ENCODE results near the gene MAPK8IP2. TPM values are rescaled to one million over a fixed set of nuclear protein-coding genes. Genes with fewer than 3 reads are reported as not detected.
"Not testable (repeated sequence)": the region's sequence is repeated elsewhere in the genome, so short reads cannot be mapped to it uniquely, and the experiment has no call there.

MAPK8IP2 gene
- total and polyA plus RNA-seq, 2 of the 4 experiments (the other 2 are of a cell fraction) = under 0.01 to 0.14 TPM

DNA sequence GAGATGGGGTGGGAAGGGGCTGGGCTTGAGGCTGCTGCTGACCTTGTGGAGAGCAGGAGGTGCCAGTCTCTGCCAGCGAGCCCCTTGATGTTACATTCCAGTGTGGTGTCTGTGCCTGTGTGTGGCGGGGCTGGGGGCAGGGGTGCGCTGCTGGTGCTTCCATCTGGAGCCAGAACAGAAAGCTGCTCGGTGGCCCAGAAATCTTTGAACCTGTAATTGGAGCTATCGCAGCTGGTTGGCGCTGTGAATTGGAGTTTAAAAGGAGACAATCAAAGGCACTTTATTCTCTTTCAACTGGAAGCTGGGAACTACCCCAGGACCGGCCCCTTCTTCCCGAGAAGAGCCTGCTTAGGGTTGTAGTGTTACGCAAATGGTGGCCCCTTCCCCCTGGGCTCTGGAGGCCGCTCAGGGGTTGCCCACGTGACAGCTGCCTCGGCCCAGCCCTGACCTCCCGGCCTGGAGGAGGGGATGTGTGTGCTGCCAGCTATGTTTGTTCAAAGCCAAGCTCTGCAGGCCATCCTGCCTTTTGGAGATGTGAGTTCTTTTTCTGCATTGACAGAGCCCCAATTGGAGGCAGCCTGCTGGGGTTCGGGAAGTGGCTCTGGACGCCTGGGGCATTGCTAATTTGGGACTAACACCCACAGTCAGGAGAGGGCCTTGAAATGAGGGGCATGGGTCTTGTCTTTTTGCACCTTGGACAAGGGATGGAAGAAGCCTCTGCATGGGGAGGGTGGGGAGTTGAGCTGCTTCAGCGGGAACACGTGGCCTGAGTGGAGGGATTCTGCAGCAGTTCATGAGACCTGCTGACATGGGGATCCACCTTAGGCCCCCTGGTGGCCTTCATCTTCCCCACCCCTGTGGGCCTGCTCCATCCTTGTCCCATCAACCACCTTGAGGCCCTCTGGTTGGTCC is 41.4 kb downstream of the MAPK8IP2 start (continued):
- TF ChIP-seq NFE2L2 (IDR thresholded peaks at IDR 0.05; ENCODE audit: low read depth, low read length) = no peak
- TF ChIP-seq RCOR1 (IDR thresholded peaks at IDR 0.05; ENCODE audit: insufficient replicate concordance, low read length) = no peak

DNA sequence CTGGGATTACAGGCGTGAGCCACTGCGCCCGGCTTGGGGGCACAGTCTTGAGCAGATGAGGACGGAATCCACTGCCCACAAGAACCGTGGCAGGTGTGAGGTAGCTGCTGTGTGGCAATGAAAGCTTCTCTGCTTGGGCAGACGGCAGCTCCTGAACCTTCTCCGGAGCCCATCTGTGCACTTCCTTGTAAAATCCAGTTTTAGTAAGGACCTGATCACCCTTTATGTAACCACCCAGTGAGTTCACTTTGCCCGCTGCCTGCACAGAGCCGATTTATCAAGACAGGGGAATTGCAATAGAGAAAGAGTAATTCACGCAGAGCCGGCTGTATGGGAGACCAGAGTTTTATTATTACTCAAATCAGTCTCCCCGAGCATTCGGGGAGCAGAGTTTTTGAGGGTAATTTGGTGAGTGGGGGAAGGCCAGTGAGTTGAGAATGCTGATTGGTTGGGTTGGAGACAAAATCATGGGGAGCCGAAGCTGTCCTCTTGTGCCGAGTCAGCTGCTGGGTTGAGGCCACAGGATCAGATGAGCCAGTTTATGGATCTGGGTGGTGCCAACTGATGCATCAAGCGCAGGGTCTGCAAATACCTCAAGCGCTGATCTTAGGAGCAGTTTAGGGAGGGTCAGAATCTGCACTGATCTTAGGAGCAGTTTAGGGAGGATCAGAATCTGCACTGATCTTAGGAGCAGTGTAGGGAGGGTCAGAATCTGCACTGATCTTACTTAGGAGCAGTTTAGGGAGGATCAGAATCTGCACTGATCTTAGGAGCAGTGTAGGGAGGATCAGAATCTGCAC is 42.6 kb downstream of the MAPK8IP2 start:
- H4K91ac ChIP-seq (ENCODE audit: insufficient read depth, low read depth, low read length); POLR2A ChIA-PET (ENCODE audit: unreplicated experiment); intact Hi-C loops (cut with micrococcal nuclease); H2AK5ac ChIP-seq (ENCODE audit: low read depth, low read length); H2BK120ac ChIP-seq (ENCODE audit: low read depth, low read length); H2AFZ ChIP-seq (replicated peaks; ENCODE audit: low read length, poor library complexity); DNase-seq; H2BK20ac ChIP-seq (ENCODE audit: low read depth, low read length); H3K79me1 ChIP-seq (ENCODE audit: low read depth in 1 of 2, low read length in 2 of 2); H3K9ac ChIP-seq (ENCODE audit: low read depth, low read length); H2BK15ac ChIP-seq (ENCODE audit: low read depth, low read length); H3K9me1 ChIP-seq (ENCODE audit: insufficient read depth, low read length); H3K4me3 ChIP-seq (ENCODE audit: insufficient read depth, low read depth, low read length); H3K9me3 ChIP-seq (ENCODE audit: control insufficient read depth, insufficient read depth, low read length); H3K4me2 ChIP-seq (ENCODE audit: low read depth, low read length); H3K18ac ChIP-seq (ENCODE audit: low read depth, low read length); ATAC-seq (ENCODE audit: low read depth); BruUV-seq (replicated peaks); H2AK9ac ChIP-seq (replicated peaks; ENCODE audit: low read depth, low read length, poor library complexity); H3K14ac ChIP-seq (replicated peaks; ENCODE audit: low read depth, low read length); H3K23ac ChIP-seq (ENCODE audit: low read depth, low read length); H3K56ac ChIP-seq (ENCODE audit: extremely low read depth, insufficient read depth, low read length); H4K20me1 ChIP-seq (ENCODE audit: insufficient read depth, low read length); dilution Hi-C loops (cut with HindIII; ENCODE audit: low sequenced_read_pairs, unreplicated experiment); CTCF ChIA-PET; H4K5ac ChIP-seq (ENCODE audit: low read depth, low read length); H3K4ac ChIP-seq (ENCODE audit: low read depth, low read length); in situ Hi-C loops (cut with MboI; ENCODE audit: low sequenced_read_pairs); H4K8ac ChIP-seq (ENCODE audit: low read depth in 2 of 2, low read length in 2 of 2); H3K27ac ChIP-seq (ENCODE audit: insufficient read depth, low read length); H2BK5ac ChIP-seq (ENCODE audit: low read depth, low read length, poor library complexity, severe bottlenecking); H3K36me3 ChIP-seq (ENCODE audit: control insufficient read depth, insufficient read depth, low read length): not testable (repeated sequence)
- H3K27me3 ChIP-seq (ENCODE audit: control insufficient read depth, insufficient read depth, low read length) = peaks cover 40% of the 10 kb centered on the region
- peaks cover 10% of the 10 kb centered on the region; the same call in 1 of the 2 replicates for H3K4me1 ChIP-seq (ENCODE audit: control insufficient read depth, insufficient read depth, low read length)
- 81% methylated on average over 5 of the region's 17 CpGs; no CpG with 5 or more reads in 1 of the 2 experiments for WGBS, 2 experiments (ENCODE audit: extremely low coverage in 2 of 2, insufficient read length in 1 of 2)

DNA sequence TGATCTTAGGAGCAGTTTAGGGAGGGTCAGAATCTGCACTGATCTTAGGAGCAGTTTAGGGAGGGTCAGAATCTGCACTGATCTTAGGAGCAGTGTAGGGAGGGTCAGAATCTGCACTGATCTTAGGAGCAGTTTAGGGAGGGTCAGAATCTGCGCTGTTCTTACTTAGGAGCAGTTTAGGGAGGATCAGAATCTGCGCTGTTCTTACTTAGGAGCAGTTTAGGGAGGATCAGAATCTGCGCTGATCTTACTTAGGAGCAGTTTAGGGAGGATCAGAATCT is 43.2 kb downstream of the MAPK8IP2 start:
- Histone ChIP-seq H3K4me1 (ENCODE audit: control insufficient read depth, insufficient read depth, low read length) (peaks cover 10% of the 10 kb centered on the region; the same call in 1 of the 2 replicates), H3K27me3 (ENCODE audit: control insufficient read depth, insufficient read depth, low read length) (peaks cover 40% of the 10 kb centered on the region)
- H3K18ac ChIP-seq (ENCODE audit: low read depth, low read length); H3K4me3 ChIP-seq (ENCODE audit: insufficient read depth, low read depth, low read length); H2BK20ac ChIP-seq (ENCODE audit: low read depth, low read length); dilution Hi-C loops (cut with HindIII; ENCODE audit: low sequenced_read_pairs, unreplicated experiment); H2BK15ac ChIP-seq (ENCODE audit: low read depth, low read length); intact Hi-C loops (cut with micrococcal nuclease); in situ Hi-C loops (cut with MboI; ENCODE audit: low sequenced_read_pairs); CTCF ChIA-PET; BruUV-seq (replicated peaks); H3K9ac ChIP-seq (ENCODE audit: low read depth, low read length); H2BK120ac ChIP-seq (ENCODE audit: low read depth, low read length); DNase-seq; H3K79me1 ChIP-seq (ENCODE audit: low read depth in 1 of 2, low read length in 2 of 2); H3K27ac ChIP-seq (ENCODE audit: insufficient read depth, low read length); H4K20me1 ChIP-seq (ENCODE audit: insufficient read depth, low read length); H3K9me3 ChIP-seq (ENCODE audit: control insufficient read depth, insufficient read depth, low read length); POLR2A ChIA-PET (ENCODE audit: unreplicated experiment); H4K91ac ChIP-seq (ENCODE audit: insufficient read depth, low read depth, low read length); H2AK9ac ChIP-seq (replicated peaks; ENCODE audit: low read depth, low read length, poor library complexity); H3K56ac ChIP-seq (ENCODE audit: extremely low read depth, insufficient read depth, low read length); H4K8ac ChIP-seq (ENCODE audit: low read depth in 2 of 2, low read length in 2 of 2); H3K23ac ChIP-seq (ENCODE audit: low read depth, low read length); H3K14ac ChIP-seq (replicated peaks; ENCODE audit: low read depth, low read length); H3K9me1 ChIP-seq (ENCODE audit: insufficient read depth, low read length); H2BK5ac ChIP-seq (ENCODE audit: low read depth, low read length, poor library complexity, severe bottlenecking); H2AFZ ChIP-seq (replicated peaks; ENCODE audit: low read length, poor library complexity); ATAC-seq (ENCODE audit: low read depth); H3K36me3 ChIP-seq (ENCODE audit: control insufficient read depth, insufficient read depth, low read length); H2AK5ac ChIP-seq (ENCODE audit: low read depth, low read length); H4K5ac ChIP-seq (ENCODE audit: low read depth, low read length); H3K4ac ChIP-seq (ENCODE audit: low read depth, low read length); H3K4me2 ChIP-seq (ENCODE audit: low read depth, low read length): not testable (repeated sequence)
- WGBS, 2 experiments (ENCODE audit: extremely low coverage in 2 of 2, insufficient read length in 1 of 2) = 80% methylated on average over 1 of the region's 3 CpGs; no CpG with 5 or more reads in 1 of the 2 experiments
